IMR-90 (cell line): Measurements from ENCODE around the gene TRABD. TPM values are rescaled to one million over a fixed set of nuclear protein-coding genes. Genes with fewer than 3 reads are reported as not detected.

Source experiments
- ATAC-seq: fragments of 200-7000 bp; cut with Tn5 transposase; 2 replicates; pipeline ENCODE4 v1.9.1; 2020; ENCODE audit warnings: low read depth, mild to moderate bottlenecking, moderate library complexity
- BruUV-seq: library from RNA; stranded (reverse); fragments of 400-500 nt; replicated peaks from 2 replicates; lab custom pipeline; 2021; lab: Mats Ljungman, UMichigan
- CTCF ChIA-PET: fragments of 300-600 bp; formaldehyde crosslinking; extraction: SDS; loops from one replicate; lab custom pipeline; 2021; ENCODE audit warnings: antibody characterized with exemption; lab: Yijun Ruan, JAX
- POLR2A ChIA-PET: fragments of 300-600 bp; sonication (Branson Sonifier 250); formaldehyde crosslinking; loops from one replicate; lab custom pipeline; 2022; ENCODE audit warnings: antibody characterized with exemption; ENCODE audit not compliant: unreplicated experiment; lab: Charles Lee
- DNase-seq: peaks from one replicate; pipeline ENCODE4 v3.0.0; 2013
- H2AFZ ChIP-seq: replicated peaks from 2 replicates; pipeline ENCODE3; 2013; ENCODE audit warnings: low read length, mild to moderate bottlenecking; ENCODE audit not compliant: poor library complexity
- H2AK5ac ChIP-seq: 2 replicates; pipeline ENCODE4 v1.6.1; 2013; ENCODE audit warnings: low read depth, low read length, inconsistent platforms
- H2AK9ac ChIP-seq: replicated peaks from 2 replicates; pipeline ENCODE3; 2013; ENCODE audit warnings: mild to moderate bottlenecking, low read depth, low read length, moderate library complexity; ENCODE audit not compliant: poor library complexity
- H2BK120ac ChIP-seq: 2 replicates; pipeline ENCODE4 v1.6.1; 2013; ENCODE audit warnings: low read depth, low read length, inconsistent platforms
- H2BK15ac ChIP-seq: 3 replicates; pipeline ENCODE4 v1.6.1; 2013; ENCODE audit warnings: low read depth, low read length, inconsistent platforms
- H2BK20ac ChIP-seq: 2 replicates; pipeline ENCODE4 v1.6.1; 2013; ENCODE audit warnings: low read depth, mild to moderate bottlenecking, inconsistent platforms, low read length, moderate library complexity
- H2BK5ac ChIP-seq: 2 replicates; pipeline ENCODE4 v1.6.1; 2013; ENCODE audit warnings: mild to moderate bottlenecking, low read depth, low read length, inconsistent platforms; ENCODE audit not compliant: poor library complexity, severe bottlenecking
- H3K14ac ChIP-seq: replicated peaks from 2 replicates; pipeline ENCODE4 v1.6.1; 2013; ENCODE audit warnings: low read depth, low read length, inconsistent platforms
- H3K18ac ChIP-seq: 2 replicates; pipeline ENCODE4 v1.6.1; 2013; ENCODE audit warnings: low read depth, low read length, control low read depth
- H3K23ac ChIP-seq: 2 replicates; pipeline ENCODE4 v1.6.1; 2013; ENCODE audit warnings: low read depth, low read length, inconsistent platforms
- H3K27ac ChIP-seq: 2 replicates; pipeline ENCODE4 v1.5.1; 2013; ENCODE audit warnings: mild to moderate bottlenecking, control low read depth, low read length; ENCODE audit not compliant: insufficient read depth
- H3K27me3 ChIP-seq: 2 replicates; pipeline ENCODE4 v1.6.1; 2013; ENCODE audit warnings: low read length; ENCODE audit not compliant: control insufficient read depth, insufficient read depth
- H3K36me3 ChIP-seq: 2 replicates; pipeline ENCODE4 v1.6.1; 2013; ENCODE audit warnings: low read length, mixed read lengths; ENCODE audit not compliant: control insufficient read depth, insufficient read depth
- H3K4ac ChIP-seq: 2 replicates; pipeline ENCODE4 v1.6.1; 2013; ENCODE audit warnings: low read depth, low read length, inconsistent platforms
- H3K4me1 ChIP-seq: 2 replicates; pipeline ENCODE4 v1.6.1; 2013; ENCODE audit warnings: low read length, mixed read lengths; ENCODE audit not compliant: control insufficient read depth, insufficient read depth
- H3K4me2 ChIP-seq: 2 replicates; pipeline ENCODE4 v1.6.1; 2013; ENCODE audit warnings: low read depth, mild to moderate bottlenecking, control low read depth, low read length, moderate library complexity
- H3K4me3 ChIP-seq: 2 replicates; pipeline ENCODE4 v1.5.1; 2013; ENCODE audit warnings: low read depth, mild to moderate bottlenecking, control low read depth, low read length, moderate library complexity; ENCODE audit not compliant: insufficient read depth
- H3K56ac ChIP-seq: 2 replicates; pipeline ENCODE4 v1.6.1; 2013; ENCODE audit warnings: low read length, inconsistent platforms; ENCODE audit not compliant: insufficient read depth; ENCODE audit errors: extremely low read depth
- H3K79me1 ChIP-seq, 2 experiments: 2 replicates each; pipeline ENCODE4 v1.6.1; 2013; ENCODE audit warnings: low read length in 2 of 2, inconsistent platforms in 1 of 2, low read depth in 1 of 2
- H3K9ac ChIP-seq: 2 replicates; pipeline ENCODE4 v1.6.1; 2013; ENCODE audit warnings: low read depth, low read length, control low read depth
- H3K9me1 ChIP-seq: 2 replicates; pipeline ENCODE4 v1.6.1; 2013; ENCODE audit warnings: low read length, inconsistent platforms; ENCODE audit not compliant: insufficient read depth
- H3K9me3 ChIP-seq: 2 replicates; pipeline ENCODE4 v1.6.1; 2013; ENCODE audit warnings: low read length; ENCODE audit not compliant: control insufficient read depth, insufficient read depth
- H4K20me1 ChIP-seq: 2 replicates; pipeline ENCODE4 v1.6.1; 2013; ENCODE audit warnings: low read length, inconsistent platforms; ENCODE audit not compliant: insufficient read depth
- H4K5ac ChIP-seq: 2 replicates; pipeline ENCODE4 v1.6.1; 2013; ENCODE audit warnings: mild to moderate bottlenecking, low read depth, low read length, control low read depth
- H4K8ac ChIP-seq, 2 experiments: 2 replicates each; pipeline ENCODE4 v1.6.1; 2013; ENCODE audit warnings: low read depth in 2 of 2, low read length in 2 of 2, control low read depth in 1 of 2, inconsistent platforms in 1 of 2
- H4K91ac ChIP-seq: 2 replicates; pipeline ENCODE4 v1.6.1; 2013; ENCODE audit warnings: low read depth, low read length, inconsistent platforms; ENCODE audit not compliant: insufficient read depth
- BHLHE40 ChIP-seq: fragments of 150-350 bp; IDR thresholded peaks from 2 replicates; pipeline ENCODE4 v1.6.1; 2016; ENCODE audit warnings: mild to moderate bottlenecking, low read depth, low read length
- CEBPB ChIP-seq: IDR thresholded peaks from 2 replicates; pipeline ENCODE4 v1.6.1; 2012; ENCODE audit warnings: low read depth, low read length, improper control_type of control experiment
- CHD1 ChIP-seq: IDR thresholded peaks from 2 replicates; pipeline ENCODE4 v1.6.1; 2012; ENCODE audit warnings: low read depth, low read length, improper control_type of control experiment
- CTCF ChIP-seq: conservative IDR thresholded peaks from 2 replicates; pipeline ENCODE4 v1.5.1; 2012; ENCODE audit warnings: mild to moderate bottlenecking, low read depth, low read length, improper control_type of control experiment
- ELK1 ChIP-seq: fragments of 150-350 bp; IDR thresholded peaks from 2 replicates; pipeline ENCODE4 v1.6.1; 2016; ENCODE audit warnings: low read depth, mild to moderate bottlenecking, low read length, moderate library complexity, borderline replicate concordance
- FOS ChIP-seq: fragments of 150-350 bp; IDR thresholded peaks from 2 replicates; pipeline ENCODE4 v1.6.1; 2016; ENCODE audit warnings: low read depth, low read length
- MAFK ChIP-seq: IDR thresholded peaks from 2 replicates; pipeline ENCODE4 v1.6.1; 2012; ENCODE audit warnings: low read depth, low read length, improper control_type of control experiment
- MAZ ChIP-seq: IDR thresholded peaks from 2 replicates; pipeline ENCODE4 v1.6.1; 2012; ENCODE audit warnings: low read depth, mild to moderate bottlenecking, low read length, improper control_type of control experiment, moderate library complexity, borderline replicate concordance
- MXI1 ChIP-seq: IDR thresholded peaks from 2 replicates; pipeline ENCODE4 v1.6.1; 2012; ENCODE audit warnings: low read depth, mild to moderate bottlenecking, low read length, moderate library complexity, borderline replicate concordance
- NFE2L2 ChIP-seq: fragments of 150-350 bp; IDR thresholded peaks from 2 replicates; pipeline ENCODE4 v1.6.1; 2016; ENCODE audit warnings: low read depth, mild to moderate bottlenecking, low read length
- POLR2A ChIP-seq: IDR thresholded peaks from 2 replicates; pipeline ENCODE4 v1.6.1; 2012; ENCODE audit warnings: mild to moderate bottlenecking, low read depth, low read length
- RAD21 ChIP-seq: IDR thresholded peaks from 2 replicates; pipeline ENCODE4 v1.6.1; 2012; ENCODE audit warnings: low read length, improper control_type of control experiment
- RCOR1 ChIP-seq: IDR thresholded peaks from 2 replicates; pipeline ENCODE4 v1.6.1; 2012; ENCODE audit warnings: mild to moderate bottlenecking, low read length, improper control_type of control experiment; ENCODE audit not compliant: insufficient replicate concordance
- RFX5 ChIP-seq: IDR thresholded peaks from 2 replicates; pipeline ENCODE4 v1.8.0; 2012; ENCODE audit warnings: low read depth, mild to moderate bottlenecking, low read length, moderate library complexity
- SMC3 ChIP-seq: fragments of 150-350 bp; IDR thresholded peaks from 2 replicates; pipeline ENCODE4 v1.6.1; 2016; ENCODE audit warnings: low read depth, mild to moderate bottlenecking, antibody characterized with exemption, low read length, moderate library complexity
- USF2 ChIP-seq: fragments of 150-350 bp; IDR thresholded peaks from 2 replicates; pipeline ENCODE4 v1.6.1; 2017; ENCODE audit warnings: mild to moderate bottlenecking, antibody characterized with exemption, low read length, low read depth
- WGBS, 2 experiments: methylation state at CpG; one replicate each; pipeline versions ENCODE4 v1.1.5 to v1.1.7; 2013; ENCODE audit warnings: missing lambda C conversion rate in 2 of 2; ENCODE audit not compliant: insufficient read length in 1 of 2; ENCODE audit errors: extremely low coverage in 2 of 2; 5-methylcytosine and 5-hydroxymethylcytosine counted together
- dilution Hi-C: fragments of 300-500 bp; cut with HindIII; formaldehyde crosslinking; loops from one replicate; pipeline ENCODE4 v1.14.3; 2018; ENCODE audit warnings: low sequenced_read_pairs; ENCODE audit not compliant: unreplicated experiment
- in situ Hi-C: fragments of 300-500 bp; cut with MboI; formaldehyde crosslinking; loops from 3 replicates; pipeline ENCODE4 v1.14.3; 2019; ENCODE audit warnings: low sequenced_read_pairs, inconsistent platforms, mixed read lengths
- intact Hi-C: fragments of 100-400 bp; cut with micrococcal nuclease; formaldehyde crosslinking; loops from 2 replicates; pipeline ENCODE4 v1.10.0; 2022
- polyA plus RNA-seq, 3 experiments: library from polyadenylated mRNA; depleted of rRNA; stranded (reverse); fragments of >200 nt; gene quantifications; 2 replicates each; pipeline ENCODE4 v1.2.3, GENCODE V29; 2012; ENCODE audit warnings: low replicate concordance in 1 of 3
- total RNA-seq: library from RNA; depleted of rRNA; stranded (reverse); fragments of >200 nt; gene quantifications from 2 replicates; pipeline ENCODE4 v1.2.3, GENCODE V29; 2012

The TRABD gene
- total and polyA plus RNA-seq, 2 of the 4 experiments (the other 2 are of a cell fraction): 13.4 to 42.7 TPM

GRCh38 chr22:50144005-50144614 lies 41.6 kb upstream of the TRABD start:
- no peaks in the 10 kb centered on the region for H3K9me3 ChIP-seq
- H3K27me3 ChIP-seq: peaks cover 4% of the 10 kb centered on the region
- no peak overlapping the region for H2BK120ac ChIP-seq
- no peak overlapping the region; the same call in 1 of the 2 replicates for H2AK5ac ChIP-seq
- no peak overlapping the region for H4K91ac ChIP-seq
- in situ Hi-C loops (no loop called here), dilution Hi-C loops (no loop called here), intact Hi-C loops (loop anchor here (5.0 kb wide), 1 partner anchor 57 kb away; the partner anchor contains the start of gene MLC1)
- H2BK15ac ChIP-seq: no peak overlapping the region
- no peak overlapping the region for H2AFZ ChIP-seq
- no peak overlapping the region for H2BK5ac ChIP-seq
- 91% methylated on average over 7 of the region's 18 CpGs; no CpG with 5 or more reads in 1 of the 2 experiments for WGBS, 2 experiments
- peaks cover 11% of the 10 kb centered on the region for H4K20me1 ChIP-seq
- no peak overlapping the region for H3K56ac ChIP-seq
- no peak overlapping the region for H3K27ac ChIP-seq
- no peak overlapping the region for H3K4me3 ChIP-seq
- H3K18ac ChIP-seq: no peak overlapping the region; the same call in 1 of the 2 replicates
- peaks cover 7% of the 10 kb centered on the region; the same call in 1 of the 2 replicates for H3K36me3 ChIP-seq
- DNase-seq: no peak
- H3K23ac ChIP-seq: no peak overlapping the region
- no peak overlapping the region for H3K14ac ChIP-seq
- H2BK20ac ChIP-seq: no peak overlapping the region
- no peaks in the 10 kb centered on the region for H3K79me1 ChIP-seq
- no peak overlapping the region for H4K5ac ChIP-seq
- H3K4me2 ChIP-seq: no peak overlapping the region
- ChIA-PET POLR2A (no interaction called here), CTCF (no interaction called here)
- BruUV-seq: no TSS peak
- H3K4ac ChIP-seq: no peak overlapping the region
- no peak overlapping the region for H3K9ac ChIP-seq
- H3K4me1 ChIP-seq: peaks cover 15% of the 10 kb centered on the region
- peaks cover 2% of the 10 kb centered on the region; the same call in 1 of the 2 replicates for H3K9me1 ChIP-seq
- H4K8ac ChIP-seq: no peak overlapping the region
- ATAC-seq: no peak
- peak overlapping the region; percentile 37 for H2AK9ac ChIP-seq
- TF ChIP-seq USF2 (no peak), ELK1 (no peak), NFE2L2 (no peak), RAD21 (no peak), SMC3 (no peak), MAFK (no peak), CHD1 (no peak), MXI1 (no peak), BHLHE40 (no peak), RCOR1 (no peak), CEBPB (no peak), MAZ (no peak), POLR2A (no peak), CTCF (no peak), FOS (no peak), RFX5 (no peak)
